Right lobe of liver (tissue), 6 donors: ENCODE data around the gene TAS2R20. TPM values are rescaled to one million over a fixed set of nuclear protein-coding genes. Genes with fewer than 3 reads are reported as not detected.

Experiments
- ATAC-seq, 4 donors: fragments of 200-7000 bp; cut with Tn5 transposase; one replicate each; pipeline ENCODE4 v1.9.1; 2020; ENCODE audit warnings: mild to moderate bottlenecking in 4 of 4, moderate library complexity in 4 of 4
- DNase-seq, 3 donors: peaks; one replicate each; pipeline ENCODE4 v3.0.0-alpha.2; 2020
- H3K27ac ChIP-seq, 3 donors: fragments of 200-600 bp; one replicate each; pipeline ENCODE4 v1.8.0; 2022
- H3K27me3 ChIP-seq, 2 donors: fragments of 200-600 bp; one replicate each; pipeline ENCODE4 v1.8.0; 2022
- H3K36me3 ChIP-seq, 4 donors: fragments of 200-600 bp; sonication (generic) in 1 of 4; one replicate each; pipeline versions ENCODE4 v1.5.1 to v1.8.0; 2017 to 2022; ENCODE audit warnings: control low read depth in 1 of 4
- H3K4me1 ChIP-seq, 4 donors: fragments of 200-600 bp; sonication (generic) in 1 of 4; one replicate each; pipeline versions ENCODE4 v1.5.1 to v1.8.0; 2017 to 2022; ENCODE audit warnings: control low read depth in 1 of 4
- H3K4me3 ChIP-seq, 3 donors: fragments of 200-600 bp; one replicate each; pipeline ENCODE4 v1.8.0; 2022
- H3K9me3 ChIP-seq, 4 donors: fragments of 200-600 bp; sonication (generic) in 1 of 4; one replicate each; pipeline versions ENCODE4 v1.5.1 to v1.8.0; 2017 to 2022; ENCODE audit warnings: control low read depth in 1 of 4
- POLR2A ChIP-seq: fragments of 450-650 bp; IDR thresholded peaks from one replicate; pipeline ENCODE4 v1.6.1; 2017; ENCODE audit warnings: antibody characterized with exemption, mild to moderate bottlenecking
- WGBS: methylation state at CpG from one replicate; pipeline ENCODE4 v1.1.6; 2018; ENCODE audit warnings: low coverage, low lambda C conversion rate; ENCODE audit not compliant: insufficient coverage; ENCODE audit errors: missing lambda C conversion rate; 5-methylcytosine and 5-hydroxymethylcytosine counted together
- intact Hi-C, 2 donors: fragments of 100-400 bp; cut with DNase I; formaldehyde crosslinking; loops; one replicate each; pipeline versions ENCODE4 v1.11.2 to v1.14.1; 2022
- total RNA-seq, 6 experiments: library from RNA; depleted of rRNA in 2 of 6; stranded (reverse); fragments of >200 nt in 2 of 6; fragmentation: NEBNext Ultra II Directional in 3 of 6; extraction: Animal tissue kit (Norgen Biotek cat#: 25700) in 3 of 6; gene quantifications; one replicate each; pipeline versions ENCODE4 v1.1.0 to v1.2.4, GENCODE V29; 2016 to 2023
- TF ChIP-seq, protein P1 (sequence below), 4 donors: fragments of 200-600 bp in 3 of 4; fragments of 450-650 bp in 1 of 4; IDR thresholded peaks; one replicate each; pipeline versions ENCODE4 v1.5.1 to v1.8.0; 2016 to 2022; ENCODE audit warnings: antibody characterized with exemption in 4 of 4, mild to moderate bottlenecking in 2 of 4
- donor health status: DM: no; HTN: yes; CAD: no.
- donor health status: DM: no; HTN: no; CAD: no.
- donor health status: DM: no; HTN: no; CAD: no.
- donor health status: DM: no; HTN: yes; CAD: no.
- donor health status: DM: no; HTN: yes; CAD: no.

TAS2R20 gene
- total RNA-seq, 6 experiments from 2014 or later = 0.46 to 3.0 (median 1.6) TPM

DNA sequence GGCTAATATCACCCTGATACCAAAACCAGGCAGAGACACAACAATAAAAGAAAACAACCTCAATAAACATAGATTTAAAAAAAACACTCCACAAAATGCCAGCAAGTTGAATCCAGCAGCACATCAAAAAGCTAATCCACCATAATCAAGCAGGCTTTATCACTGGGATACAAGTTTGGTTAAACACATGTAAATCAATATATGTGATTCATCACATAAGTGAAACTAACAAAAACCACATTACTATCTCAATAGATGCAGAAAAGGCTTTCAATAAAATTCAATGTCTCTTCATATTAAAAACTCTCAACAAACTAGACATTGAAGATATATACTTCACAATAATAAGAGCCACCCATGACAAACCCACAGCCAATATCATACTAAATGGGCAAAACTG lies 42.0 kb downstream of the TAS2R20 start:
- TF ChIP-seq, protein P1, sequence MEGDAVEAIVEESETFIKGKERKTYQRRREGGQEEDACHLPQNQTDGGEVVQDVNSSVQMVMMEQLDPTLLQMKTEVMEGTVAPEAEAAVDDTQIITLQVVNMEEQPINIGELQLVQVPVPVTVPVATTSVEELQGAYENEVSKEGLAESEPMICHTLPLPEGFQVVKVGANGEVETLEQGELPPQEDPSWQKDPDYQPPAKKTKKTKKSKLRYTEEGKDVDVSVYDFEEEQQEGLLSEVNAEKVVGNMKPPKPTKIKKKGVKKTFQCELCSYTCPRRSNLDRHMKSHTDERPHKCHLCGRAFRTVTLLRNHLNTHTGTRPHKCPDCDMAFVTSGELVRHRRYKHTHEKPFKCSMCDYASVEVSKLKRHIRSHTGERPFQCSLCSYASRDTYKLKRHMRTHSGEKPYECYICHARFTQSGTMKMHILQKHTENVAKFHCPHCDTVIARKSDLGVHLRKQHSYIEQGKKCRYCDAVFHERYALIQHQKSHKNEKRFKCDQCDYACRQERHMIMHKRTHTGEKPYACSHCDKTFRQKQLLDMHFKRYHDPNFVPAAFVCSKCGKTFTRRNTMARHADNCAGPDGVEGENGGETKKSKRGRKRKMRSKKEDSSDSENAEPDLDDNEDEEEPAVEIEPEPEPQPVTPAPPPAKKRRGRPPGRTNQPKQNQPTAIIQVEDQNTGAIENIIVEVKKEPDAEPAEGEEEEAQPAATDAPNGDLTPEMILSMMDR (IDR thresholded peaks at IDR 0.05) = no peak
- no peak for TF ChIP-seq POLR2A
- H3K9me3 ChIP-seq = no peaks in the 10 kb centered on the region
- H3K27ac ChIP-seq = no peak overlapping the region
- peak in 1 of 4 donors; percentile 60 for ATAC-seq
- H3K36me3 ChIP-seq = no peaks in the 10 kb centered on the region
- H3K4me1 ChIP-seq = no peaks in the 10 kb centered on the region
- intact Hi-C loops = no loop called here
- no peaks in the 10 kb centered on the region for H3K27me3 ChIP-seq
- no peak for DNase-seq
- no peak overlapping the region for H3K4me3 ChIP-seq

DNA sequence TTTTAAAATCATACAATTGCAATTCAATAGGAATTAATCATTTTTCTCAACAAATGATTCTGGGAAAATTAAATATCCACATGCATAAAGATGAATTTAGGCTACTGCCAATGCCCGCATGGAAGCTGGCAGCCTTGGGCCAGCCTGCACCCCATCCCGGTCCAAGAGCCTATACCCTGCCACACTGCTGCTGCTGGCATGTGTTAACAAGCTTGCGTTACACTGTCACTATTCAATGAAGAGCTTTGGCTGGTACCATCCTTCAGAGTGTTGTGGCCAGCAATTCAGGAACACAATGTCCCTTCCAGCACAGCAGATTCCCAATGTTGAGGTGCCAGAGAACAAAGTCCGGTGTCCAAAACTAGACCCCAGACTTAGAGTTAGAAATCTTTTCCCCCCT lies 45.5 kb downstream of the TAS2R20 start:
- DNase-seq = no peak
- Histone ChIP-seq H3K36me3 (no peaks in the 10 kb centered on the region), H3K27me3 (no peaks in the 10 kb centered on the region), H3K4me3 (no peak overlapping the region), H3K27ac (no peak overlapping the region), H3K4me1 (no peaks in the 10 kb centered on the region), H3K9me3 (no peaks in the 10 kb centered on the region)
- intact Hi-C loops = no loop called here
- TF ChIP-seq, protein P1 (IDR thresholded peaks at IDR 0.05) = no peak
- TF ChIP-seq POLR2A = no peak
- WGBS = 79% methylated on average over 3 of the region's 4 CpGs
- ATAC-seq = peak in 1 of 4 donors; percentile 42

Other genes starting within 250 kb of the TAS2R20 start
- gene TAS2R7, start 195.7 kb downstream of the TAS2R20 start, total RNA-seq = not detected
- gene TAS2R8, start 191.0 kb downstream of the TAS2R20 start, total RNA-seq = not detected
- not detected for gene TAS2R9, start 188.1 kb downstream of the TAS2R20 start, total RNA-seq
- under 1 TPM in 3 of 6 experiments, not detected in 3; 0.37 to 0.65 (median 0.39) TPM for gene TAS2R10, start 171.9 kb downstream of the TAS2R20 start, total RNA-seq
- 1 to 10 TPM in 2 of 6 experiments, under 1 TPM in 4; 0.68 to 1.6 (median 0.99) TPM for gene PRR4, start 148.8 kb downstream of the TAS2R20 start, total RNA-seq
- 10 to 100 TPM in 3 of 6 experiments, 1 to 10 TPM in 3; 6.7 to 20.3 (median 10.1) TPM for gene PRH1, start 114.0 kb downstream of the TAS2R20 start, total RNA-seq
- gene TAS2R13, start 88.7 kb downstream of the TAS2R20 start, total RNA-seq = 1 to 10 TPM in 2 of 6 experiments, under 1 TPM in 4; 0.51 to 2.4 (median 0.81) TPM
- not detected for gene PRH2, start 69.1 kb downstream of the TAS2R20 start, total RNA-seq
- 1 to 10 TPM in 3 of 6 experiments, under 1 TPM in 3; 0.81 to 4.2 (median 1.6) TPM for gene TAS2R14, start 59.0 kb downstream of the TAS2R20 start, total RNA-seq
- 1 to 10 TPM in 2 of 6 experiments, under 1 TPM in 4; 0.60 to 1.7 (median 0.78) TPM for gene TAS2R50, start 11.4 kb downstream of the TAS2R20 start, total RNA-seq
- gene TAS2R19, start 24.3 kb upstream of the TAS2R20 start, total RNA-seq = 1 to 10 TPM; 1.1 to 3.8 (median 1.8) TPM
- gene TAS2R31, start 33.1 kb upstream of the TAS2R20 start, total RNA-seq = 1 to 10 TPM in 5 of 6 experiments, under 1 TPM in 1; 0.95 to 4.9 (median 2.3) TPM
- 1 to 10 TPM in 3 of 6 experiments, under 1 TPM in 3; 0.51 to 2.6 (median 0.88) TPM for gene TAS2R46, start 64.0 kb upstream of the TAS2R20 start, total RNA-seq
- gene TAS2R43, start 94.0 kb upstream of the TAS2R20 start, total RNA-seq = 1 to 10 TPM in 2 of 6 experiments, under 1 TPM in 3, not detected in 1; 0.37 to 2.8 (median 0.49) TPM
- gene TAS2R30, start 136.3 kb upstream of the TAS2R20 start, total RNA-seq = 1 to 10 TPM; 1.2 to 5.1 (median 2.0) TPM
- gene SMIM10L1, start 172.9 kb upstream of the TAS2R20 start, total RNA-seq = 1 to 10 TPM; 5.4 to 9.4 (median 6.3) TPM
- gene TAS2R42, start 188.6 kb upstream of the TAS2R20 start, total RNA-seq = not detected